Measurements from ENCODE around the gene DENND1A.
"Not testable (repeated sequence)": the region's sequence is repeated elsewhere in the genome, so short reads cannot be mapped to it uniquely, and the experiment has no call there.

Gene DENND1A

GRCh38 chr9:123832858-123833650 is 96.9 kb downstream of the DENND1A start:
- no peak for DNase-seq (ENCODE audit: low read depth, low spot score)
- H3K27ac ChIP-seq, result no peak overlapping the region

- DNase-seq (ENCODE audit: low read depth, low spot score), result no peak
- no peak overlapping the region for H3K27ac ChIP-seq
These were observed 97.8 kb downstream of the DENND1A start for GRCh38 chr9:123832176-123832575.

GRCh38 chr9:123828449-123828848 is 101.5 kb downstream of the DENND1A start:
- DNase-seq (ENCODE audit: low read depth, low spot score), result no peak
- no peak overlapping the region for H3K27ac ChIP-seq

GRCh38 chr9:123825342-123826060 is 104.4 kb downstream of the DENND1A start:
- no peak overlapping the region for H3K27ac ChIP-seq
- no peak for DNase-seq (ENCODE audit: low read depth, low spot score)

- no peak for DNase-seq (ENCODE audit: low read depth, low spot score)
- no peak overlapping the region for H3K27ac ChIP-seq
These were observed 106.6 kb downstream of the DENND1A start for GRCh38 chr9:123823194-123823947.

- no peak overlapping the region for H3K27ac ChIP-seq
- no peak for DNase-seq (ENCODE audit: low read depth, low spot score)
These were observed 108.3 kb downstream of the DENND1A start for GRCh38 chr9:123821619-123822018.

GRCh38 chr9:123820139-123820538 is 109.8 kb downstream of the DENND1A start:
- H3K27ac ChIP-seq, result no peak overlapping the region
- DNase-seq (ENCODE audit: low read depth, low spot score), result no peak

- H3K27ac ChIP-seq, result no peak overlapping the region
- no peak for DNase-seq (ENCODE audit: low read depth, low spot score)
These were observed 113.0 kb downstream of the DENND1A start for GRCh38 chr9:123816817-123817472.

- H3K27ac ChIP-seq; DNase-seq (ENCODE audit: low read depth, low spot score): not testable (repeated sequence)
These were observed 114.1 kb downstream of the DENND1A start for GRCh38 chr9:123815856-123816255.

- no peak overlapping the region for H3K27ac ChIP-seq
- DNase-seq (ENCODE audit: low read depth, low spot score), result no peak
These were observed 115.4 kb downstream of the DENND1A start for GRCh38 chr9:123814496-123814895.

GRCh38 chr9:123812984-123813383 is 116.9 kb downstream of the DENND1A start:
- no peak for DNase-seq (ENCODE audit: low read depth, low spot score)
- H3K27ac ChIP-seq, result no peak overlapping the region

- no peak overlapping the region for H3K27ac ChIP-seq
- DNase-seq (ENCODE audit: low read depth, low spot score), result no peak
These were observed 122.7 kb downstream of the DENND1A start for GRCh38 chr9:123807251-123807650.

- DNase-seq (ENCODE audit: low read depth, low spot score), result no peak
These were observed 123.1 kb downstream of the DENND1A start for GRCh38 chr9:123806829-123807228.

GRCh38 chr9:123798195-123798594 is 131.7 kb downstream of the DENND1A start:
- H3K27ac ChIP-seq, result no peak overlapping the region
- DNase-seq (ENCODE audit: low read depth, low spot score), result no peak

More at GRCh38 chr9:123806829-123807228, 123.1 kb downstream of the DENND1A start:
- no peak overlapping the region for H3K27ac ChIP-seq

GRCh38 chr9:123796618-123797484 is 133.1 kb downstream of the DENND1A start:
- H3K27ac ChIP-seq, result no peak overlapping the region
- no peak for DNase-seq (ENCODE audit: low read depth, low spot score)

GRCh38 chr9:123796094-123796493 is 133.8 kb downstream of the DENND1A start:
- no peak for DNase-seq (ENCODE audit: low read depth, low spot score)
- H3K27ac ChIP-seq, result no peak overlapping the region

- no peak for DNase-seq (ENCODE audit: low read depth, low spot score)
- H3K27ac ChIP-seq, result no peak overlapping the region
These were observed 134.6 kb downstream of the DENND1A start for GRCh38 chr9:123795336-123795735.

GRCh38 chr9:123792501-123792900 is 137.4 kb downstream of the DENND1A start:
- no peak for DNase-seq (ENCODE audit: low read depth, low spot score)
- H3K27ac ChIP-seq, result no peak overlapping the region

GRCh38 chr9:123789554-123790292 is 140.2 kb downstream of the DENND1A start:
- DNase-seq (ENCODE audit: low read depth, low spot score), result no peak
- no peak overlapping the region for H3K27ac ChIP-seq

Measured in epithelial cell of prostate (primary cell).